K562 (cell line): Measurements from ENCODE around the gene REX1BD. TPM values are rescaled to one million over a fixed set of nuclear protein-coding genes. Genes with fewer than 3 reads are reported as not detected.
A peak's percentile ranks its signal among the peaks of the same experiment; 100 is the strongest.

ENCODE experiments used
- ATAC-seq: fragments of 200-7000 bp; cut with Tn5 transposase; 3 replicates; pipeline ENCODE4 v1.9.1; 2020; ENCODE audit warnings: moderate library complexity
- BruUV-seq: library from RNA; stranded (reverse); fragments of 400-500 nt; replicated peaks from 2 replicates; lab custom pipeline; 2021; lab: Mats Ljungman, UMichigan
- CTCF ChIA-PET: fragments of 300-600 bp; formaldehyde crosslinking; extraction: SDS; loops from one replicate; lab custom pipeline; 2021; ENCODE audit warnings: low intra/inter-chr PET ratio; lab: Yijun Ruan, JAX
- POLR2A ChIA-PET: fragments of 300-600, 350-650 bp; sonication (Branson Sonifier 250); formaldehyde crosslinking; extraction: SDS; loops from one replicate; lab custom pipeline; 2021; ENCODE audit warnings: antibody characterized with exemption, inconsistent platforms; lab: Yijun Ruan, JAX
- DNase-seq, 4 experiments: peaks; one replicate each; pipeline versions ENCODE4 v3.0.0 to v3.0.0-alpha.2; 2011 to 2018; ENCODE audit warnings: low spot score in 3 of 4, mixed read lengths in 3 of 4; ENCODE audit errors: extremely low read depth in 1 of 4
- FAIRE-seq: peaks from 2 replicates; lab custom pipeline; 2011; peaks lifted over from hg19 to GRCh38; lab: Jason Lieb, UNC
- H2AFZ ChIP-seq: 2 replicates; pipeline ENCODE4 v1.6.0; 2011; ENCODE audit warnings: low read depth, low read length, control low read depth, inconsistent platforms
- H3K27ac ChIP-seq: fragments of 200-600 bp; 3 replicates; pipeline ENCODE4 v1.8.0; 2011; ENCODE audit warnings: low read depth, mild to moderate bottlenecking, control low read depth, inconsistent platforms, low read length, moderate library complexity, mixed read lengths; ENCODE audit errors: extremely low read depth
- H3K27me3 ChIP-seq, 2 experiments: fragments of 300-600 bp in 1 of 2; 2 replicates in 1 of 2; 3 replicates in 1 of 2; pipeline versions ENCODE4 v1.6.0 to v1.8.0; 2011; ENCODE audit warnings: inconsistent platforms in 2 of 2, low read length in 2 of 2, mild to moderate bottlenecking in 1 of 2, mixed read lengths in 1 of 2, moderate library complexity in 1 of 2; ENCODE audit not compliant: control insufficient read depth in 2 of 2, insufficient read depth in 2 of 2
- H3K36me3 ChIP-seq: fragments of 300-600 bp; 3 replicates; pipeline ENCODE4 v1.8.0; 2011; ENCODE audit warnings: mild to moderate bottlenecking, low read length, inconsistent platforms; ENCODE audit not compliant: control insufficient read depth, insufficient read depth
- H3K4me1 ChIP-seq, 2 experiments: fragments of 200-600 bp in 1 of 2; replicated peaks in 1 of 2; 2 replicates in 1 of 2; 3 replicates in 1 of 2; pipeline versions ENCODE4 v1.5.1 to v1.8.0; 2011; ENCODE audit warnings: inconsistent platforms in 2 of 2, low read length in 2 of 2, mild to moderate bottlenecking in 1 of 2, mixed read lengths in 1 of 2, moderate library complexity in 1 of 2; ENCODE audit not compliant: control insufficient read depth in 2 of 2, insufficient read depth in 2 of 2
- H3K4me2 ChIP-seq: 2 replicates; pipeline ENCODE4 v1.6.1; 2011; ENCODE audit warnings: low read length, control low read depth, inconsistent platforms, mixed read lengths; ENCODE audit not compliant: insufficient read depth
- H3K4me3 ChIP-seq: fragments of 200-600 bp; sonication (generic), shearing (Covaris generic); 2 replicates; pipeline ENCODE4 v1.5.1; 2016; ENCODE audit warnings: control low read depth, inconsistent platforms
- H3K79me2 ChIP-seq: fragments of 200-600 bp; 3 replicates; pipeline ENCODE4 v1.8.0; 2011; ENCODE audit warnings: low read length, inconsistent platforms; ENCODE audit not compliant: control insufficient read depth, insufficient read depth
- H3K9ac ChIP-seq, 2 experiments: 2 replicates each; pipeline versions ENCODE4 v1.6.0 to v1.6.1; 2011; ENCODE audit warnings: low read depth in 2 of 2, low read length in 2 of 2, control low read depth in 1 of 2, inconsistent platforms in 1 of 2, mild to moderate bottlenecking in 1 of 2, mixed read lengths in 1 of 2; ENCODE audit not compliant: insufficient read depth in 1 of 2
- H3K9me1 ChIP-seq: one replicate; pipeline ENCODE4 v1.6.0; 2011; ENCODE audit warnings: inconsistent platforms, mild to moderate bottlenecking, low read length, moderate library complexity; ENCODE audit not compliant: control insufficient read depth, insufficient read depth
- H3K9me3 ChIP-seq: replicated peaks from 2 replicates; pipeline ENCODE4 v1.5.1; 2011; ENCODE audit warnings: low read depth, low read length, inconsistent platforms; ENCODE audit not compliant: control insufficient read depth, insufficient read depth
- H4K20me1 ChIP-seq: replicated peaks from 2 replicates; pipeline ENCODE4 v1.6.1; 2011; ENCODE audit warnings: low read length, inconsistent platforms, mixed read lengths; ENCODE audit not compliant: control insufficient read depth, insufficient read depth
- AFF1 ChIP-seq, 2 experiments: fragments of 450-650 bp; IDR thresholded peaks; 2 replicates each; pipeline ENCODE4 v1.6.1; 2018; ENCODE audit warnings: mild to moderate bottlenecking in 2 of 2, low read depth in 1 of 2; ENCODE audit not compliant: partially characterized antibody in 2 of 2
- ARHGAP35 ChIP-seq: fragments of 450-650 bp; IDR thresholded peaks from 2 replicates; pipeline ENCODE4 v1.6.1; 2018; ENCODE audit not compliant: partially characterized antibody
- CBX5 ChIP-seq: IDR thresholded peaks from 2 replicates; pipeline ENCODE4 v1.6.1; 2014; ENCODE audit warnings: low read depth, borderline replicate concordance
- EZH2 ChIP-seq: IDR thresholded peaks from 2 replicates; pipeline ENCODE4 v1.6.1; 2012; ENCODE audit warnings: low read depth, mild to moderate bottlenecking, inconsistent platforms, low read length, borderline replicate concordance
- GATAD2A ChIP-seq: fragments of 450-650 bp; IDR thresholded peaks from 2 replicates; pipeline ENCODE4 v1.6.1; 2017
- HNRNPL ChIP-seq: fragments of 200-400 bp; formaldehyde crosslinking; IDR thresholded peaks from 2 replicates; pipeline ENCODE4 v1.6.1; 2017; ENCODE audit warnings: low read depth, mild to moderate bottlenecking, low read length
- MCM7 ChIP-seq, 2 experiments: fragments of 450-650 bp; IDR thresholded peaks; 2 replicates each; pipeline ENCODE4 v1.6.1; 2016 to 2018
- MECOM ChIP-seq: fragments of 250-450 bp; sonication (Bioruptor Pico); IDR thresholded peaks from 2 replicates; pipeline ENCODE4 v1.8.0; 2022; ENCODE audit warnings: inconsistent platforms
- MTA2 ChIP-seq: fragments of 450-650 bp; IDR thresholded peaks from 2 replicates; pipeline ENCODE4 v1.6.1; 2016; ENCODE audit warnings: low read depth
- NEUROD1 ChIP-seq: fragments of 150-350 bp; IDR thresholded peaks from 2 replicates; pipeline ENCODE4 v1.6.1; 2014; ENCODE audit warnings: borderline replicate concordance, low read length, low read depth; ENCODE audit not compliant: partially characterized antibody
- PTTG1 ChIP-seq: fragments of 450-650 bp; IDR thresholded peaks from 2 replicates; pipeline ENCODE4 v1.6.1; 2016; ENCODE audit warnings: low read depth, mild to moderate bottlenecking, missing genetic modification characterization, missing compliant biosample characterization
- RAD21 ChIP-seq, 2 experiments: fragments of 250-450 bp in 1 of 2; fragments of 450-650 bp in 1 of 2; sonication (Bioruptor Pico) in 1 of 2; formaldehyde crosslinking in 1 of 2; IDR thresholded peaks in 1 of 2; conservative IDR thresholded peaks in 1 of 2; 2 replicates each; pipeline versions ENCODE4 v1.4.0 to v1.8.0; 2020 to 2022; ENCODE audit warnings: mild to moderate bottlenecking in 2 of 2, moderate library complexity in 1 of 2
- RBM25 ChIP-seq: fragments of 200-400 bp; formaldehyde crosslinking; IDR thresholded peaks from 2 replicates; pipeline ENCODE4 v1.6.1; 2018; ENCODE audit warnings: low read length, low read depth, moderate library complexity; ENCODE audit not compliant: severe bottlenecking
- SIRT6 ChIP-seq: IDR thresholded peaks from one replicate; pipeline ENCODE4 v1.6.1; 2012; ENCODE audit warnings: low read depth, mild to moderate bottlenecking, control low read depth, inconsistent platforms, low read length, moderate library complexity
- SMARCA4 ChIP-seq: fragments of 450-650 bp; IDR thresholded peaks from 2 replicates; pipeline ENCODE4 v1.6.1; 2016
- ZBED1 ChIP-seq: IDR thresholded peaks from 2 replicates; pipeline ENCODE4 v1.6.1; 2014
- ZNF232 ChIP-seq: sonication (generic); formaldehyde crosslinking; IDR thresholded peaks from 2 replicates; pipeline ENCODE4 v1.8.0; 2022; ENCODE audit warnings: mild to moderate bottlenecking, missing genetic modification reagents
- ZNF444 ChIP-seq: fragments of 250-450 bp; sonication (Bioruptor Pico); IDR thresholded peaks from 2 replicates; pipeline ENCODE4 v1.4.0; 2020; ENCODE audit warnings: mild to moderate bottlenecking, moderate library complexity
- WGBS: fragments of 100-300 bp; shearing (Covaris generic); methylation state at CpG from one replicate; pipeline ENCODE4 v1.1.6; 2016; ENCODE audit warnings: low coverage, mixed read lengths; ENCODE audit not compliant: insufficient coverage; ENCODE audit errors: missing lambda C conversion rate; 5-methylcytosine and 5-hydroxymethylcytosine counted together
- in situ Hi-C: fragments of 300-500 bp; cut with MboI; formaldehyde crosslinking; loops from 4 replicates; pipeline ENCODE4 v1.15.0; 2018; ENCODE audit warnings: inconsistent platforms, mixed read lengths
- intact Hi-C: fragments of 100-400 bp; cut with micrococcal nuclease; formaldehyde crosslinking; loops from 2 replicates; pipeline ENCODE4 v1.14.2; 2022
- polyA plus RNA-seq, 8 experiments: library from polyadenylated mRNA; depleted of rRNA in 4 of 8; stranded (reverse) in 5 of 8; unstranded in 3 of 8; fragments of >200 nt; fragmentation: Nextera tagmentation in 2 of 8; fragmentation: Illumina TruSeq in 1 of 8; extraction: Ambion mirVana in 2 of 8; extraction: Trizol in 1 of 8; gene quantifications; 2 replicates each; pipeline versions ENCODE4 v1.2.1 to v1.2.3, GENCODE V29; 2011 to 2014; ENCODE audit warnings: inconsistent platforms in 1 of 8, missing spikeins in 1 of 8
- total RNA-seq, 7 experiments: library from RNA; depleted of rRNA in 6 of 7; stranded (reverse); fragments of >200 nt in 6 of 7; fragmentation: Illumina TruSeq in 2 of 7; extraction: Trizol in 2 of 7; gene quantifications; 2 replicates each; pipeline versions ENCODE4 v1.2.1 to v1.2.3, GENCODE V29; 2011 to 2021; ENCODE audit warnings: low replicate concordance in 1 of 7
- TF ChIP-seq, protein P1 (sequence below): sonication (generic); formaldehyde crosslinking; IDR thresholded peaks from 2 replicates; pipeline ENCODE4 v1.8.1; 2023; ENCODE audit warnings: mild to moderate bottlenecking, missing genetic modification reagents

The REX1BD gene
- total and polyA plus RNA-seq, 9 of the 15 experiments (the other 6 are each of a cell fraction or from before 2014, with no cell fraction given): 1.9 to 136 (median 13.8) TPM

DNA sequence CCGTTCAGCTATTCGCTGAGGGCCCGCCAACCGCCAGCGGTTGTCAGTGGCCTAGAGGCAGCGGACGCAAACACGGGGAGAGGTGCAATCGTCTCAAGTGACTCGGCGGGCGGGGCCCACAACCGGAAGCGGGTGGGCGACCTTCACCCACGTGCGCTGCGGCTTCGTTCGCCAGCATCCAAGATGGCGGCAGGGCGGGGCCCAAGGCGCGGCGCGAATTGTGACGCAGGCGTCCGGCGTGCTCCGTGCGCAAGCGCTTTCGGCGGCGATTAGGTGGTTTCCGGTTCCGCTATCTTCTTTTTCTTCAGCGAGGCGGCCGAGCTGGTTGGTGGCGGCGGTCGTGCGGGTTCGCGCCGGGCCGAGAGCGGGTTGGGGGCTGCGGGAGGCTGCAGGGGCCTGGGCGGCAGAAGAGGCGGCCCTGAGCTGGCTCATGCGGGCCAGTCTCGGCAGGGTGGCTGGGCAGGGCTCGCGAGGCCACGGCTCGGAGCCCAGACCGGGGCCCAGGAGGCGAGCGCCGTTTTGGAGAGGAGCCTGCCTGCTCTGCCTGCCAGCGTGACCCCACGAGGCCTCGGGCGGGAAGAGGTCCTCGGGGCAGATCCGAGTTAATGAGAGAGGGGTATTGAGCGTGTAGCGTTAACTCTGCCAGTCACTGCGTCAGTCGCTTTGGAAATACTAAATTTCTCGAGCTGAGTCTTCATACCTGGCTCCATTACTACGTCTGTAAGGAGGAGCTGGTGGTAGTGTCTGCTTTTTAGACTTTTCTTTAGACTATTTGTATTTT lies 16.8 kb upstream of the REX1BD start, which contains the start of gene UBA52:
UBA52 (plus strand) TSS at position 294 of the 781 bp plus-strand sequence. CDS start 1,444 bp downstream, outside the sequence.
- peak within 1 kb of the TSS; percentile 99 for H3K4me2 ChIP-seq
- intact Hi-C loops (loop anchor here (1.0 to 5.0 kb wide), 4 partner anchors 17 to 101 kb away; partner anchors contain the start of genes ELL and REX1BD), in situ Hi-C loops (no loop called here)
- peaks cover 14% of the 10 kb centered on the region for H4K20me1 ChIP-seq
- H3K27ac ChIP-seq: peak within 1 kb of the TSS; percentile 90
- peak within 1 kb of the TSS; percentile 77 for H2AFZ ChIP-seq
- peak; percentile 98 for ATAC-seq
- H3K27me3 ChIP-seq: no peaks in the 10 kb centered on the region; a peak in 1 of 5 replicates
- no peaks in the 10 kb centered on the region for H3K9me3 ChIP-seq
- H3K9ac ChIP-seq: peak within 1 kb of the TSS; percentile 99 to 100
- peak within 1 kb of the TSS; percentile 99 for H3K4me3 ChIP-seq
- WGBS: 2% methylated on average over 47 of the region's 75 CpGs
- H3K79me2 ChIP-seq: peaks cover 30% of the 10 kb centered on the region
- FAIRE-seq: peak; percentile 91
- H3K4me1 ChIP-seq: peaks cover 12 to 42% of the 10 kb centered on the region in 2 experiments; a peak in 4 of 5 replicates
- H3K36me3 ChIP-seq: peaks cover 80% of the 10 kb centered on the region
- ChIA-PET POLR2A (interaction anchor here (0.6 to 5.7 kb wide), 16 partner anchors 9 to 290 kb away, joined by 3 to 49 read pairs (median 4); partner anchors contain the start of genes FKBP8, JUND, KXD1 and REX1BD), CTCF (no interaction called here)
- H3K9me1 ChIP-seq: peaks cover 7% of the 10 kb centered on the region
- peak; percentile 90 to 99 (median 92) for DNase-seq
- BruUV-seq: no TSS peak
- TF ChIP-seq NEUROD1: peak; percentile 77
- no peak for TF ChIP-seq ZNF232 (CRISPR knock-in tag)
- no peak for TF ChIP-seq ARHGAP35
- TF ChIP-seq RAD21 (CRISPR knock-in tag; conservative IDR thresholded peaks at IDR 0.05 in 1 of 2, IDR thresholded peaks at IDR 0.05 in 1 of 2): no peak
- TF ChIP-seq GATAD2A: no peak
- TF ChIP-seq ZBED1: no peak
- no peak for TF ChIP-seq ZNF444 (CRISPR knock-in tag)
- no peak for TF ChIP-seq MTA2
- no peak for TF ChIP-seq SMARCA4
- peak; percentile 46; the same call in 1 of the 2 replicates for TF ChIP-seq HNRNPL
- TF ChIP-seq MCM7 (IDR thresholded peaks at IDR 0.05): no peak
- no peak for TF ChIP-seq AFF1 (IDR thresholded peaks at IDR 0.05; ENCODE audit: low read depth in 1 of 2, partially characterized antibody in 2 of 2)
- TF ChIP-seq MECOM (CRISPR knock-in tag): no peak
- no peak for TF ChIP-seq CBX5
- no peak for TF ChIP-seq SIRT6
- no peak for TF ChIP-seq RBM25
- TF ChIP-seq, protein P1, sequence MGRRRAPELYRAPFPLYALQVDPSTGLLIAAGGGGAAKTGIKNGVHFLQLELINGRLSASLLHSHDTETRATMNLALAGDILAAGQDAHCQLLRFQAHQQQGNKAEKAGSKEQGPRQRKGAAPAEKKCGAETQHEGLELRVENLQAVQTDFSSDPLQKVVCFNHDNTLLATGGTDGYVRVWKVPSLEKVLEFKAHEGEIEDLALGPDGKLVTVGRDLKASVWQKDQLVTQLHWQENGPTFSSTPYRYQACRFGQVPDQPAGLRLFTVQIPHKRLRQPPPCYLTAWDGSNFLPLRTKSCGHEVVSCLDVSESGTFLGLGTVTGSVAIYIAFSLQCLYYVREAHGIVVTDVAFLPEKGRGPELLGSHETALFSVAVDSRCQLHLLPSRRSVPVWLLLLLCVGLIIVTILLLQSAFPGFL (CRISPR knock-in tag): no peak
- no peak for TF ChIP-seq EZH2
- no peak for TF ChIP-seq PTTG1 (tag)
